Trophoblast cell (in vitro differentiated cells and primary cell): ENCODE measurements around the gene CERS6.

ENCODE experiments used
- DNase-seq, 2 donors: peaks; one replicate each; pipeline ENCODE4 v3.0.0-alpha.2; 2016
- H2AFZ ChIP-seq: 2 replicates; pipeline ENCODE4 v1.6.1; 2013; ENCODE audit warnings: low read length, moderate library complexity, mild to moderate bottlenecking; ENCODE audit not compliant: insufficient read depth, poor library complexity
- H2AK5ac ChIP-seq: 2 replicates; pipeline ENCODE4 v1.6.1; 2013; ENCODE audit warnings: mild to moderate bottlenecking, low read length
- H2BK120ac ChIP-seq: 2 replicates; pipeline ENCODE4 v1.6.1; 2013; ENCODE audit warnings: low read length, mild to moderate bottlenecking, moderate library complexity; ENCODE audit not compliant: insufficient read depth, poor library complexity
- H2BK12ac ChIP-seq: 2 replicates; pipeline ENCODE4 v1.6.1; 2013; ENCODE audit warnings: mild to moderate bottlenecking, low read length, moderate library complexity
- H2BK5ac ChIP-seq: 2 replicates; pipeline ENCODE4 v1.6.1; 2013; ENCODE audit warnings: low read length, low read depth, moderate library complexity, mild to moderate bottlenecking; ENCODE audit not compliant: poor library complexity
- H3K14ac ChIP-seq: 2 replicates; pipeline ENCODE4 v1.6.1; 2013; ENCODE audit warnings: mild to moderate bottlenecking, low read length
- H3K18ac ChIP-seq: 2 replicates; pipeline ENCODE4 v1.6.1; 2013; ENCODE audit warnings: mild to moderate bottlenecking, low read length
- H3K23ac ChIP-seq: 2 replicates; pipeline ENCODE4 v1.6.1; 2013; ENCODE audit warnings: low read length
- H3K27ac ChIP-seq: 2 replicates; pipeline ENCODE4 v1.5.1; 2013; ENCODE audit warnings: low read depth, mild to moderate bottlenecking, inconsistent platforms, low read length, moderate library complexity
- H3K27me3 ChIP-seq: 2 replicates; pipeline ENCODE4 v1.6.1; 2013; ENCODE audit warnings: inconsistent platforms, mild to moderate bottlenecking, low read length, moderate library complexity; ENCODE audit not compliant: insufficient read depth
- H3K36me3 ChIP-seq, 2 experiments: 1 replicate in 1 of 2; 2 replicates in 1 of 2; pipeline ENCODE4 v1.6.1; 2013; ENCODE audit warnings: low read length in 2 of 2, mild to moderate bottlenecking in 2 of 2, moderate library complexity in 1 of 2; ENCODE audit not compliant: insufficient read depth in 2 of 2, control insufficient read depth in 1 of 2
- H3K4ac ChIP-seq: 2 replicates; pipeline ENCODE4 v1.6.1; 2013; ENCODE audit warnings: low read depth, mild to moderate bottlenecking, low read length, moderate library complexity
- H3K4me1 ChIP-seq, 2 experiments: 1 replicate in 1 of 2; 2 replicates in 1 of 2; pipeline ENCODE4 v1.6.1; 2013; ENCODE audit warnings: low read length in 2 of 2, mild to moderate bottlenecking in 2 of 2, moderate library complexity in 1 of 2; ENCODE audit not compliant: insufficient read depth in 2 of 2, control insufficient read depth in 1 of 2
- H3K4me2 ChIP-seq: 2 replicates; pipeline ENCODE4 v1.6.1; 2013; ENCODE audit warnings: inconsistent platforms, mild to moderate bottlenecking, low read length, moderate library complexity
- H3K4me3 ChIP-seq: 2 replicates; pipeline ENCODE4 v1.5.1; 2013; ENCODE audit warnings: mild to moderate bottlenecking, low read depth, low read length, inconsistent platforms
- H3K79me1 ChIP-seq: one replicate; pipeline ENCODE4 v1.6.1; 2013; ENCODE audit warnings: low read length
- H3K79me2 ChIP-seq: 2 replicates; pipeline ENCODE4 v1.6.1; 2013; ENCODE audit warnings: low read length, mild to moderate bottlenecking; ENCODE audit not compliant: control insufficient read depth, insufficient read depth, poor library complexity
- H3K9ac ChIP-seq: 2 replicates; pipeline ENCODE4 v1.6.1; 2013; ENCODE audit warnings: mild to moderate bottlenecking, low read length
- H3K9me3 ChIP-seq: 2 replicates; pipeline ENCODE4 v1.6.1; 2013; ENCODE audit warnings: low read depth, mild to moderate bottlenecking, control low read depth, inconsistent platforms, low read length; ENCODE audit not compliant: insufficient read depth
- H4K12ac ChIP-seq: 2 replicates; pipeline ENCODE4 v1.6.1; 2013; ENCODE audit warnings: low read depth, mild to moderate bottlenecking, low read length, moderate library complexity
- H4K8ac ChIP-seq: 2 replicates; pipeline ENCODE4 v1.6.1; 2013; ENCODE audit warnings: low read depth, mild to moderate bottlenecking, low read length, moderate library complexity
- H4K91ac ChIP-seq: one replicate; pipeline ENCODE4 v1.6.1; 2013; ENCODE audit warnings: low read depth, mild to moderate bottlenecking, low read length, moderate library complexity
- WGBS: extraction: QIAGEN DNeasy Blood & Tissue Kit; methylation state at CpG from one replicate; pipeline ENCODE4 v1.1.7; 2013; ENCODE audit warnings: missing lambda C conversion rate; ENCODE audit not compliant: insufficient read length, insufficient coverage; ENCODE audit errors: extremely low coverage; 5-methylcytosine and 5-hydroxymethylcytosine counted together

The CERS6 gene

DNA sequence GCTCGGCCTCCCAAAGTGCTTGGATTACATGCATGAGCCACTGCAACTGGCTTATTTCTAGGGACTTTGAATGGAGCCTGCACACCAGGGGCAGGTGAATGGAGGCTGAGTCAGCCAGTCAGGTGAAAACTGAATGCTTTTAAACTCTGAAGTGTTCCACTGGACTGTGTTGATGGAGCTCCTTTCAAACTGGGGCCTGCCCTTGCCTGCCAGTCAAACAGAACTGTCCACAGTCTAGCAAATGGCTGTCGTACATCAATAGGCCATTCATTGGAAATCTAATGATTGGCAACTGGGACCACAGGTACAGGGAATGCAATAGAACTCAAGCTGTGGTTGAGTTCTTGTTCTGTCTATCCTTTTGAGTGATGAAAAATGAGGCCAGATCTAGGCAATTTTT, 345.4 kb downstream of the CERS6 start:
- peak in 1 of 2 donors; percentile 10 for DNase-seq
- H3K4me1 ChIP-seq = peaks cover 12 to 13% of the 10 kb centered on the region in 2 experiments
- H3K4me2 ChIP-seq = no peak overlapping the region
- no peak overlapping the region for H3K9ac ChIP-seq
- no peak overlapping the region for H3K18ac ChIP-seq
- H2BK12ac ChIP-seq = no peak overlapping the region
- no peak overlapping the region for H3K23ac ChIP-seq
- H2AK5ac ChIP-seq = no peak overlapping the region
- no peak overlapping the region for H2AFZ ChIP-seq
- no peak overlapping the region for H3K14ac ChIP-seq
- WGBS = no CpG with 5 or more reads among the region's 2 CpGs
- H4K91ac ChIP-seq = no peak overlapping the region
- no peak overlapping the region for H2BK5ac ChIP-seq
- H2BK120ac ChIP-seq = no peak overlapping the region
- H3K36me3 ChIP-seq = no peaks in the 10 kb centered on the region
- H4K12ac ChIP-seq = no peak overlapping the region
- H3K27me3 ChIP-seq = no peaks in the 10 kb centered on the region
- H3K79me1 ChIP-seq = no peaks in the 10 kb centered on the region
- H3K79me2 ChIP-seq = no peaks in the 10 kb centered on the region
- H3K27ac ChIP-seq = no peak overlapping the region
- no peak overlapping the region for H4K8ac ChIP-seq
- H3K9me3 ChIP-seq = no peaks in the 10 kb centered on the region
- no peak overlapping the region for H3K4ac ChIP-seq
- no peak overlapping the region for H3K4me3 ChIP-seq

DNA sequence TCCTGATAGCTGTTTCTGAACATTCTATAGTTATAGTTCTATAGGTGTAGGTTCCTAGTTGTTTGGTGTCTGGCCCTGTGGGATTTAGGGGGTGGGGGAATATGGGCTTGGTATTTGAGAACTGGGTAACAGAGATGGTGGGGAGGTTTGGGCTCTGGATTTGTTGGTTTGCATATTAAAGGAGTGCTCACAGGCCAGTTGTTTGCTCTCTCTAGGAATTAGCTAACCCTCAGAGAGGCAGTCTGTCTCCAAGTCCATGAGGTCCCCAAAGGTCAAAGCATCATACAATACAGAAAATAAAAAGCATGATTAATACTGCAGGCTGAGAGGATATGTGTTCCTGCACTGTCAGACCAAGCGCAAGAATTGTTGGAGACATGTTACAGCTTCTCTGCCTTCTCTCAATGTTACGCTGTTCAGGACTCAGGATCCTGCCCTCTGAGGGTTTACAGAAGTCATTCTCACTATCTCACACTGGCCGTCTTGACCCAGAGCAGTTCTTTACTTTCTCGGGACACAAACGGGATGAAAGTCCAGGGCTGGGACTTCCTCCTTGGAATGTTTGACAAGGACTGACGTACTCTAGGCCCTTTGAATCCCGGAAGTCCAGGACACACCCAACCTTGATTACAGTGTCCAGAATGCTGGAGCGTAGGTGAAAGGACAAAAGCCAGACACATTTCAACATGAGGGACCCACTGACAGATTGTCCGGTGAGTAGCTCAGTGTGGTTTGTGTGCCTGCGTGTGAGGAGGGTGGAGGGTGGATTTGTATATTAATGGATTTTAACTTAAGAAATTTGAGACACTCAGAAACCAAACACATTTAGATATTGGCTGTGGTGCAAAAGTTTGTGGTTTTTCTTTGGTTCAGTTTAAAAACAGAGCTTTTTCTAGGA, 346.1 kb downstream of the CERS6 start, which contains the start of gene NOSTRIN:
Gene NOSTRIN, plus strand, starts transcription at position 677 of the 898 bp plus-strand sequence. Its CDS starts 10 bp downstream, at position 687.
- Histone ChIP-seq H3K9ac (no peak within 1 kb of the TSS), H2AFZ (peak within 1 kb of the TSS; percentile 50), H3K4ac (no peak within 1 kb of the TSS), H3K18ac (no peak within 1 kb of the TSS), H3K27ac (peak within 1 kb of the TSS; percentile 38), H3K36me3 (no peaks in the 10 kb centered on the region), H2BK12ac (peak within 1 kb of the TSS; percentile 8), H2AK5ac (no peak within 1 kb of the TSS), H3K4me2 (peak within 1 kb of the TSS; percentile 35), H3K79me1 (no peaks in the 10 kb centered on the region), H3K27me3 (no peaks in the 10 kb centered on the region), H3K9me3 (no peaks in the 10 kb centered on the region), H4K12ac (no peak within 1 kb of the TSS), H3K79me2 (no peaks in the 10 kb centered on the region), H3K4me1 (peaks cover 12 to 13% of the 10 kb centered on the region in 2 experiments), H2BK120ac (no peak within 1 kb of the TSS), H4K8ac (no peak within 1 kb of the TSS), H3K14ac (no peak within 1 kb of the TSS), H4K91ac (no peak within 1 kb of the TSS), H2BK5ac (no peak within 1 kb of the TSS), H3K4me3 (no peak within 1 kb of the TSS), H3K23ac (no peak within 1 kb of the TSS)
- WGBS = no CpG with 5 or more reads among the region's 10 CpGs
- DNase-seq = peak; percentile 69 to 77

DNA sequence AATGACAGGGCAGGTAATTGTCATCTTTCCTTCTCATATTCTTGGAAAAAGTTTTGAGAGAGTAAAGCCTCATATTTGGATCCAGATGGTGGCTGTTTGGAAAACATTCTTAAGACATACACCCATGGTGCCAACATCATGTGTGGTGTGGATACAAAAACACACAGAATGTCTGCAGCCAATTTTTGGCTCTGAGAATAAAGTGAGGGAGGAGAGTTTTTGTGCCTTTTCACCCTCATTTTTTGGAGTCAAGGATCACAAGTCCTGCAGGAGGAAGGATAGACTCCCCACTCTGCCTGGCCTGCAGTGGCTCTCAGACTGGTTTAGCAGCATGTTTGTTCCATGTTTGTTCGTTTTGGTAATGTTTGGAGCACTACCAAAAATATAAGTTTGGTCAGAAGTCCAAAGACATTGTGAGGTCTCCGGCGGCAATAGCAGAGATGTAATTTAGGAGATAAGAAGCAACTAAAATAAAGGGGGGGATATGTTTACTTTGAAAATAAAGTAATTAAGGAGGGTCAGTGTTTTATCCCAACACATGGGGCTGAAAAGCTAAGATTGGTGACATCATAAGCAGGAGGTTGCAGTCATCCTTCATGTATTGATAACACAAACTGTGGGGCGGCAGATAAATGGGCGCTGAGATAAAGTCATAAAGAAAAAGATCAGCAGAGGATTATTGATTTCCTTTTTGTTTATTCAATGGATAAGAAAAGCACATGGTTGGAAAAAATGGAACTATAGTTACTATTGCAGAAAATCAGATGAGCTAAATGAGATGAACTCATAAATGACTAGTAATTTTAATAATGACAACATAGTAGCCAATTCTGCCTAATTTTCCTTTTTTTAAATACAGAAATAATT, 347.0 kb downstream of the CERS6 start:
- Histone ChIP-seq H3K23ac (no peak overlapping the region), H4K91ac (no peak overlapping the region), H3K4ac (no peak overlapping the region), H3K18ac (no peak overlapping the region), H3K14ac (no peak overlapping the region), H3K36me3 (no peaks in the 10 kb centered on the region), H3K9me3 (no peaks in the 10 kb centered on the region), H3K4me3 (no peak overlapping the region), H2AFZ (no peak overlapping the region), H3K4me2 (peak overlapping the region; percentile 1), H3K79me1 (no peaks in the 10 kb centered on the region), H2AK5ac (no peak overlapping the region), H3K9ac (no peak overlapping the region), H2BK5ac (no peak overlapping the region), H3K27ac (peak overlapping the region; percentile 38), H4K12ac (no peak overlapping the region), H2BK120ac (no peak overlapping the region), H4K8ac (no peak overlapping the region), H3K79me2 (no peaks in the 10 kb centered on the region), H2BK12ac (no peak overlapping the region), H3K27me3 (no peaks in the 10 kb centered on the region), H3K4me1 (peaks cover 12 to 13% of the 10 kb centered on the region in 2 experiments)
- peak; percentile 6 to 53 for DNase-seq
- no CpG with 5 or more reads among the region's 5 CpGs for WGBS

DNA sequence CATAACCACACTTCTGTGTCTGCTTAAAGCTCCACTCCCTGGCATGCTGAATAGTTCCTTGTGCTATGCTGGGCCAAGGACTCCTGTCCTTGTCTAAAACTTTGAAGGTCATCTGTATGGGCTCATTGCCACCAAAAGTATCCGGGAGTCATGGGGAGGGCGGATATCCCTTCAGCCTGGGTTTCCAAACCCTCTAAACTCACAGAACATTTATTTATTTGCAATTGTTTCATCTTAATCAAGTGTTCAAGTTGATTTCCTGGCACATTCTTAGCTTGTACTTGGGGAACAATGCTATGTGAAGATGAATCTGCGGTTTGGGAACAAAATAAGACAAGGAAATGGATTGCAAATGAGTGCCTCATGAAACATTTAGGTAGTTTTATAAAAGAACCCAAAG, 348.1 kb downstream of the CERS6 start:
- Histone ChIP-seq H4K8ac (no peak overlapping the region), H2AFZ (no peak overlapping the region), H2AK5ac (no peak overlapping the region), H3K36me3 (no peaks in the 10 kb centered on the region), H3K18ac (no peak overlapping the region), H2BK12ac (no peak overlapping the region), H4K12ac (no peak overlapping the region), H2BK5ac (no peak overlapping the region), H3K79me2 (no peaks in the 10 kb centered on the region), H3K4ac (no peak overlapping the region), H3K4me3 (no peak overlapping the region), H2BK120ac (no peak overlapping the region), H3K79me1 (no peaks in the 10 kb centered on the region), H3K9ac (no peak overlapping the region), H3K23ac (no peak overlapping the region), H3K4me2 (no peak overlapping the region), H3K9me3 (no peaks in the 10 kb centered on the region), H3K27me3 (no peaks in the 10 kb centered on the region), H4K91ac (no peak overlapping the region), H3K14ac (no peak overlapping the region), H3K4me1 (peaks cover 12 to 13% of the 10 kb centered on the region in 2 experiments), H3K27ac (no peak overlapping the region)
- WGBS = no CpG with 5 or more reads among the region's 3 CpGs
- no peak for DNase-seq
